HepG2 (cell line): ENCODE data around the gene RAB29. TPM values are rescaled to one million over a fixed set of nuclear protein-coding genes. Genes with fewer than 3 reads are reported as not detected.

Experiments
- CERS6 ChIP-seq: sonication (generic); formaldehyde crosslinking; IDR thresholded peaks from 2 replicates; pipeline ENCODE4 v1.5.0; 2020; ENCODE audit warnings: missing genetic modification reagents
- ETV5 ChIP-seq: IDR thresholded peaks from 2 replicates; pipeline ENCODE4 v1.6.1; 2018; ENCODE audit warnings: missing biosample characterization, missing genetic modification reagents, inconsistent platforms, borderline replicate concordance
- HIVEP1 ChIP-seq: sonication (generic); formaldehyde crosslinking; IDR thresholded peaks from 2 replicates; pipeline ENCODE4 v1.4.0; 2020; ENCODE audit warnings: mild to moderate bottlenecking, missing genetic modification reagents
- IRF9 ChIP-seq: sonication (generic); formaldehyde crosslinking; IDR thresholded peaks from 2 replicates; pipeline ENCODE4 v1.8.0; 2022; ENCODE audit warnings: missing genetic modification reagents, mild to moderate bottlenecking, borderline replicate concordance
- MTF2 ChIP-seq: sonication (generic); formaldehyde crosslinking; IDR thresholded peaks from 2 replicates; pipeline ENCODE4 v1.5.0; 2020; ENCODE audit warnings: missing genetic modification reagents, borderline replicate concordance
- ONECUT2 ChIP-seq: sonication (generic); formaldehyde crosslinking; IDR thresholded peaks from 2 replicates; pipeline ENCODE4 v1.4.0; 2020; ENCODE audit warnings: missing genetic modification reagents
- PRMT3 ChIP-seq: sonication (generic); formaldehyde crosslinking; IDR thresholded peaks from 2 replicates; pipeline ENCODE4 v1.8.1; 2022; ENCODE audit warnings: low read depth, mild to moderate bottlenecking, moderate library complexity, missing genetic modification reagents, borderline replicate concordance
- RAD51 ChIP-seq: fragments of 450-650 bp; IDR thresholded peaks from 2 replicates; pipeline ENCODE4 v1.6.1; 2016; ENCODE audit warnings: borderline replicate concordance
- THAP11 ChIP-seq: IDR thresholded peaks from 2 replicates; pipeline ENCODE4 v1.6.1; 2016; ENCODE audit warnings: missing biosample characterization, missing genetic modification reagents
- ZBTB25 ChIP-seq: IDR thresholded peaks from 2 replicates; pipeline ENCODE4 v1.6.1; 2018; ENCODE audit warnings: missing genetic modification reagents
- ZFP1 ChIP-seq: IDR thresholded peaks from 2 replicates; pipeline ENCODE4 v1.6.1; 2016
- ZNF207 ChIP-seq: fragments of 450-650 bp; IDR thresholded peaks from 2 replicates; pipeline ENCODE4 v1.6.1; 2016; ENCODE audit warnings: antibody characterized with exemption, borderline replicate concordance
- ZNF232 ChIP-seq: sonication (generic); formaldehyde crosslinking; IDR thresholded peaks from 2 replicates; pipeline ENCODE4 v1.4.0; 2020; ENCODE audit warnings: missing genetic modification reagents, borderline replicate concordance
- ZNF326 ChIP-seq: sonication (generic); formaldehyde crosslinking; IDR thresholded peaks from 2 replicates; pipeline ENCODE4 v1.4.0; 2020; ENCODE audit warnings: missing genetic modification reagents, borderline replicate concordance
- ZNF33B ChIP-seq: sonication (generic); formaldehyde crosslinking; IDR thresholded peaks from 2 replicates; pipeline ENCODE4 v1.5.1; 2020; ENCODE audit warnings: mild to moderate bottlenecking, missing genetic modification reagents
- ZNF496 ChIP-seq: sonication (generic); formaldehyde crosslinking; IDR thresholded peaks from 2 replicates; pipeline ENCODE4 v1.8.1; 2023; ENCODE audit warnings: mild to moderate bottlenecking, moderate library complexity, missing genetic modification reagents; ENCODE audit not compliant: insufficient replicate concordance
- ZNF674 ChIP-seq: sonication (generic); formaldehyde crosslinking; IDR thresholded peaks from 2 replicates; pipeline ENCODE4 v1.5.0; 2020; ENCODE audit warnings: low read depth, mild to moderate bottlenecking, missing genetic modification reagents
- ZNF678 ChIP-seq: sonication (generic); formaldehyde crosslinking; IDR thresholded peaks from 2 replicates; pipeline ENCODE4 v1.4.0; 2020; ENCODE audit warnings: mild to moderate bottlenecking, missing genetic modification reagents
- ZSCAN9 ChIP-seq: IDR thresholded peaks from 2 replicates; pipeline ENCODE4 v1.6.1; 2016; ENCODE audit warnings: borderline replicate concordance
- polyA plus RNA-seq, 8 experiments: library from polyadenylated mRNA; depleted of rRNA in 3 of 8; stranded (reverse) in 7 of 8; unstranded in 1 of 8; fragments of >200 nt; fragmentation: Illumina TruSeq in 4 of 8; extraction: Trizol in 4 of 8; gene quantifications; 2 replicates each; pipeline versions ENCODE4 v1.2.1 to v1.2.3, GENCODE V29; 2011 to 2016; ENCODE audit warnings: low read depth in 4 of 8, missing spikeins in 1 of 8, mixed read lengths in 1 of 8; ENCODE audit not compliant: insufficient read depth in 1 of 8
- total RNA-seq, 5 experiments: library from RNA; depleted of rRNA; stranded (reverse); fragments of >200 nt; fragmentation: Illumina TruSeq; extraction: Trizol; gene quantifications; 2 replicates each; pipeline ENCODE4 v1.2.3, GENCODE V29; 2016; ENCODE audit warnings: low read depth in 1 of 5
- TF ChIP-seq, protein P1 (sequence below): sonication (generic); formaldehyde crosslinking; IDR thresholded peaks from 2 replicates; pipeline ENCODE4 v1.8.0; 2022; ENCODE audit warnings: missing genetic modification reagents, low read depth, mild to moderate bottlenecking, borderline replicate concordance
- TF ChIP-seq, protein P2 (sequence below): sonication (generic); formaldehyde crosslinking; IDR thresholded peaks from 2 replicates; pipeline ENCODE4 v1.4.0; 2020; ENCODE audit warnings: missing genetic modification reagents

The RAB29 gene
- total and polyA plus RNA-seq, 2 of the 13 experiments (the other 11 are each of a cell fraction or from before 2014, with no cell fraction given): 8.7 to 10.1 TPM

DNA sequence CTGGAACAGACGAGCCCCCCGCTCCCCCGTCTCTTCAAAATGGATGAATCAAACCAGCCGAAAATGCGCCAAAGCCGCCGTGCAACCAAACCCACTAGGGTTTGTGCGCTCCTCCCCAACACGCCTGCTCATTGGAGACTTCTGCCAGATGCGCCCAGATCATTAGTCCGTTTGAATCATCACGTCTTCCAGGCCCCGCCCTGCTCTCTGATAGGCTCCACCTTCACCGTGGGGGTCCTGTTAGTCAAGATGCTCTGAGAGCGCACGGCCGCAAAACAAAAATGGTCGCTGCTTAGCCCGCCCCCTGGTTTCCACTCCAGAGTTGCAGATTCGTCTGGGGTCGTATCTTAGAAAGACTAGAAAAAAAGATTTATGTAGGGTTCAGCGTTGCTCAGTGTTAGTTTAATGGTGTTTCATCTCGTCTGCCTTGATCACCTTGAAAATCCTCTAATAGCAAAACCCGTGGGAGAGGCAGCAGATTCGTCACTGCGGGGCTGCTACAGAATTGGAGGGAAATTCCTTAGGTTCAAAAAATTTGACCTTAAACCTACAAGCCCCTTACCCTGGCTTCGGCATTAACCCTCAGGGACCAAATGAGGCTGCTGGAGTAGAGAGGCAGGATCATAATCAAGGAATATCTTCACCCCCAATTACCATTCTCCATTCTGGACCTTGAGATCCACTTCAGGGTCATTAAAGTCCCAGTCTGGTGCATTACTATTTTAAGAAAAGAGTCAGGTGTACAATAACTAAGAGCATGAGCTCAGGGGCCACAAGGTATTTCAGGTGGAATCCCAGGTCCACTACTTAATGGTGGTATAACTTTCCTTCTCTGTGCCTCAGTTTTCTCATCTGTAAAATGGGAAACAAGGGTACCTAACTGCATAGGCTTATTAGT, 24.9 kb downstream of the RAB29 start, which contains the start of gene NUCKS1 (continued):
- peak; percentile 77 for TF ChIP-seq ZBTB25
- no peak for TF ChIP-seq ZNF326 (CRISPR knock-in tag)
- TF ChIP-seq THAP11 (CRISPR knock-in tag): peak; percentile 90
- 0 out of 2 replicates have a peak, but pooled peaks have one; percentile 62 for TF ChIP-seq ZSCAN9 (CRISPR knock-in tag)
- TF ChIP-seq RAD51: no peak
- TF ChIP-seq, protein P1, sequence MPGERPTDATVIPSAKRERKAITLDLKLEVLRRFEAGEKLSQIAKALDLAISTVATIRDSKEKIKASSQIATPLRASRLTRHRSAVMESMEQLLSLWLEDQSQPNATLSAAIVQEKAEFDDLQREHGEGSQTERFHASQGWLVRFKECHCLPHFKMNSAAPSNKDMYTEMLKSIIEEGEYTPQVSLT (CRISPR knock-in tag): no peak
- TF ChIP-seq ZNF678 (CRISPR knock-in tag): no peak
- TF ChIP-seq PRMT3: no peak; the same call in 1 of the 2 replicates
- TF ChIP-seq ONECUT2 (CRISPR knock-in tag): no peak
- no peak for TF ChIP-seq CERS6 (CRISPR knock-in tag)
- no peak for TF ChIP-seq ZNF496
- TF ChIP-seq, protein P2, sequence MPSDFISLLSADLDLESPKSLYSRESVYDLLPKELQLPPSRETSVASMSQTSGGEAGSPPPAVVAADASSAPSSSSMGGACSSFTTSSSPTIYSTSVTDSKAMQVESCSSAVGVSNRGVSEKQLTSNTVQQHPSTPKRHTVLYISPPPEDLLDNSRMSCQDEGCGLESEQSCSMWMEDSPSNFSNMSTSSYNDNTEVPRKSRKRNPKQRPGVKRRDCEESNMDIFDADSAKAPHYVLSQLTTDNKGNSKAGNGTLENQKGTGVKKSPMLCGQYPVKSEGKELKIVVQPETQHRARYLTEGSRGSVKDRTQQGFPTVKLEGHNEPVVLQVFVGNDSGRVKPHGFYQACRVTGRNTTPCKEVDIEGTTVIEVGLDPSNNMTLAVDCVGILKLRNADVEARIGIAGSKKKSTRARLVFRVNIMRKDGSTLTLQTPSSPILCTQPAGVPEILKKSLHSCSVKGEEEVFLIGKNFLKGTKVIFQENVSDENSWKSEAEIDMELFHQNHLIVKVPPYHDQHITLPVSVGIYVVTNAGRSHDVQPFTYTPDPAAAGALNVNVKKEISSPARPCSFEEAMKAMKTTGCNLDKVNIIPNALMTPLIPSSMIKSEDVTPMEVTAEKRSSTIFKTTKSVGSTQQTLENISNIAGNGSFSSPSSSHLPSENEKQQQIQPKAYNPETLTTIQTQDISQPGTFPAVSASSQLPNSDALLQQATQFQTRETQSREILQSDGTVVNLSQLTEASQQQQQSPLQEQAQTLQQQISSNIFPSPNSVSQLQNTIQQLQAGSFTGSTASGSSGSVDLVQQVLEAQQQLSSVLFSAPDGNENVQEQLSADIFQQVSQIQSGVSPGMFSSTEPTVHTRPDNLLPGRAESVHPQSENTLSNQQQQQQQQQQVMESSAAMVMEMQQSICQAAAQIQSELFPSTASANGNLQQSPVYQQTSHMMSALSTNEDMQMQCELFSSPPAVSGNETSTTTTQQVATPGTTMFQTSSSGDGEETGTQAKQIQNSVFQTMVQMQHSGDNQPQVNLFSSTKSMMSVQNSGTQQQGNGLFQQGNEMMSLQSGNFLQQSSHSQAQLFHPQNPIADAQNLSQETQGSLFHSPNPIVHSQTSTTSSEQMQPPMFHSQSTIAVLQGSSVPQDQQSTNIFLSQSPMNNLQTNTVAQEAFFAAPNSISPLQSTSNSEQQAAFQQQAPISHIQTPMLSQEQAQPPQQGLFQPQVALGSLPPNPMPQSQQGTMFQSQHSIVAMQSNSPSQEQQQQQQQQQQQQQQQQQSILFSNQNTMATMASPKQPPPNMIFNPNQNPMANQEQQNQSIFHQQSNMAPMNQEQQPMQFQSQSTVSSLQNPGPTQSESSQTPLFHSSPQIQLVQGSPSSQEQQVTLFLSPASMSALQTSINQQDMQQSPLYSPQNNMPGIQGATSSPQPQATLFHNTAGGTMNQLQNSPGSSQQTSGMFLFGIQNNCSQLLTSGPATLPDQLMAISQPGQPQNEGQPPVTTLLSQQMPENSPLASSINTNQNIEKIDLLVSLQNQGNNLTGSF (CRISPR knock-in tag): no peak
- TF ChIP-seq ZNF33B: no peak
- TF ChIP-seq ZFP1 (CRISPR knock-in tag): no peak
- no peak for TF ChIP-seq ZNF674 (CRISPR knock-in tag)
- no peak for TF ChIP-seq MTF2
- no peak for TF ChIP-seq HIVEP1
- TF ChIP-seq IRF9 (CRISPR knock-in tag): no peak
- no peak for TF ChIP-seq ZNF207
- peak; percentile 13; the same call in 1 of the 2 replicates for TF ChIP-seq ETV5 (CRISPR knock-in tag)
- TF ChIP-seq ZNF232 (CRISPR knock-in tag): 0 out of 2 replicates have a peak, but pooled peaks have one; percentile 30
